HepG2 (cell line): ENCODE results near the gene ZBED1. TPM values are rescaled to one million over a fixed set of nuclear protein-coding genes. Genes with fewer than 3 reads are reported as not detected.

Experiments used
- ATAC-seq: fragments of 200-7000 bp; cut with Tn5 transposase; 3 replicates; pipeline ENCODE4 v1.9.1; 2020; ENCODE audit warnings: mild to moderate bottlenecking, moderate library complexity
- BruUV-seq: library from RNA; stranded (reverse); fragments of 400-500 nt; replicated peaks from 2 replicates; lab custom pipeline; 2021; lab: Mats Ljungman, UMichigan
- CTCF ChIA-PET: fragments of 300-600 bp; formaldehyde crosslinking; extraction: SDS; loops from one replicate; lab custom pipeline; 2021; ENCODE audit warnings: low total read pairs, inconsistent platforms, low intra/inter-chr PET ratio; lab: Yijun Ruan, JAX
- POLR2A ChIA-PET: fragments of 350-600 bp; sonication (Branson Sonifier 250); formaldehyde crosslinking; loops from one replicate; lab custom pipeline; 2020; ENCODE audit warnings: antibody characterized with exemption, inconsistent platforms; lab: Yijun Ruan, JAX
- DNase-seq: peaks from one replicate; pipeline ENCODE4 v3.0.0-alpha.2; 2015; ENCODE audit warnings: low spot score
- FAIRE-seq: peaks from 3 replicates; lab custom pipeline; 2011; peaks lifted over from hg19 to GRCh38; lab: Jason Lieb, UNC
- H2AFZ ChIP-seq: one replicate; pipeline ENCODE4 v1.6.1; 2011; ENCODE audit warnings: low read length, inconsistent platforms
- H3K27ac ChIP-seq: fragments of 300-600 bp; 3 replicates; pipeline ENCODE4 v1.8.0; 2011; ENCODE audit warnings: mixed run types, mild to moderate bottlenecking, mixed read lengths, low read length, inconsistent platforms; ENCODE audit not compliant: insufficient read depth; ENCODE audit errors: extremely low read length
- H3K27me3 ChIP-seq, 2 experiments: fragments of 200-600 bp in 1 of 2; 2 replicates in 1 of 2; 3 replicates in 1 of 2; pipeline versions ENCODE4 v1.6.0 to v1.8.0; 2011; ENCODE audit warnings: low read length in 2 of 2, mild to moderate bottlenecking in 2 of 2, moderate library complexity in 2 of 2, inconsistent platforms in 1 of 2; ENCODE audit not compliant: insufficient read depth in 2 of 2, control insufficient read depth in 1 of 2
- H3K36me3 ChIP-seq, 2 experiments: fragments of 200-600 bp in 1 of 2; replicated peaks in 1 of 2; 2 replicates in 1 of 2; 3 replicates in 1 of 2; pipeline versions ENCODE4 v1.5.1 to v1.8.0; 2011; ENCODE audit warnings: low read length in 2 of 2, inconsistent platforms in 1 of 2; ENCODE audit not compliant: insufficient read depth in 2 of 2, control insufficient read depth in 1 of 2
- H3K4me1 ChIP-seq: 2 replicates; pipeline ENCODE4 v1.5.1; 2012; ENCODE audit warnings: low read length, inconsistent platforms; ENCODE audit not compliant: insufficient read depth
- H3K4me2 ChIP-seq: 2 replicates; pipeline ENCODE4 v1.6.0; 2011; ENCODE audit warnings: low read depth, low read length, inconsistent platforms
- H3K4me3 ChIP-seq, 3 experiments: fragments of 200-600 bp in 1 of 3; sonication (generic), shearing (Covaris generic) in 1 of 3; replicated peaks in 1 of 3; 2 replicates each; pipeline ENCODE4 v1.5.1; 2011 to 2016; ENCODE audit warnings: low read length in 3 of 3, inconsistent platforms in 2 of 3, low read depth in 2 of 3, mild to moderate bottlenecking in 2 of 3, control low read depth in 1 of 3, mixed read lengths in 1 of 3; ENCODE audit not compliant: insufficient read depth in 1 of 3
- H3K79me2 ChIP-seq: one replicate; pipeline ENCODE4 v1.6.1; 2011; ENCODE audit warnings: low read length, inconsistent platforms; ENCODE audit not compliant: insufficient read depth
- H3K9ac ChIP-seq: 2 replicates; pipeline ENCODE4 v1.6.0; 2011; ENCODE audit warnings: mild to moderate bottlenecking, low read depth, low read length, inconsistent platforms; ENCODE audit not compliant: insufficient read depth
- H3K9me3 ChIP-seq: 2 replicates; pipeline ENCODE4 v1.5.1; 2012; ENCODE audit warnings: mild to moderate bottlenecking, low read length
- H4K20me1 ChIP-seq: 2 replicates; pipeline ENCODE4 v1.6.0; 2011; ENCODE audit warnings: inconsistent platforms, mild to moderate bottlenecking, low read length, moderate library complexity; ENCODE audit not compliant: insufficient read depth
- FOXA1 ChIP-seq, 2 experiments: fragments of 450-650 bp in 1 of 2; sonication (generic) in 1 of 2; formaldehyde crosslinking in 1 of 2; IDR thresholded peaks; 2 replicates each; pipeline versions ENCODE4 v1.4.0 to v1.6.1; 2016 to 2020; ENCODE audit warnings: missing genetic modification reagents in 1 of 2
- NAIF1 ChIP-seq: sonication (generic); formaldehyde crosslinking; IDR thresholded peaks from 2 replicates; pipeline ENCODE4 v1.5.0; 2020; ENCODE audit warnings: mild to moderate bottlenecking, missing genetic modification reagents, borderline replicate concordance
- SIX4 ChIP-seq: sonication (generic); formaldehyde crosslinking; IDR thresholded peaks from 2 replicates; pipeline ENCODE4 v1.4.0; 2020; ENCODE audit warnings: missing genetic modification reagents
- ZNF589 ChIP-seq: sonication (generic); formaldehyde crosslinking; conservative IDR thresholded peaks from 2 replicates; pipeline ENCODE4 v1.8.0; 2022; ENCODE audit warnings: mild to moderate bottlenecking, moderate library complexity, missing genetic modification reagents
- WGBS: methylation state at CpG from one replicate; pipeline ENCODE4 v1.1.6; 2017; ENCODE audit warnings: low lambda C conversion rate; 5-methylcytosine and 5-hydroxymethylcytosine counted together
- in situ Hi-C: cut with HindIII; loops from 2 replicates; pipeline ENCODE4 v1.10.0; 2017; ENCODE audit warnings: low pct_unique_long_range_greater_than_20kb; ENCODE audit not compliant: extremely low pct_ligation_motif_present
- intact Hi-C: fragments of 100-400 bp; cut with micrococcal nuclease; formaldehyde crosslinking; loops from one replicate; pipeline ENCODE4 v1.10.0; 2022; ENCODE audit not compliant: unreplicated experiment
- polyA plus RNA-seq, 8 experiments: library from polyadenylated mRNA; depleted of rRNA in 3 of 8; stranded (reverse) in 7 of 8; unstranded in 1 of 8; fragments of >200 nt; fragmentation: Illumina TruSeq in 4 of 8; extraction: Trizol in 4 of 8; gene quantifications; 2 replicates each; pipeline versions ENCODE4 v1.2.1 to v1.2.3, GENCODE V29; 2011 to 2016; ENCODE audit warnings: low read depth in 4 of 8, missing spikeins in 1 of 8, mixed read lengths in 1 of 8; ENCODE audit not compliant: insufficient read depth in 1 of 8
- total RNA-seq, 5 experiments: library from RNA; depleted of rRNA; stranded (reverse); fragments of >200 nt; fragmentation: Illumina TruSeq; extraction: Trizol; gene quantifications; 2 replicates each; pipeline ENCODE4 v1.2.3, GENCODE V29; 2016; ENCODE audit warnings: low read depth in 1 of 5

The ZBED1 gene
- total and polyA plus RNA-seq, 2 of the 13 experiments (the other 11 are each of a cell fraction or from before 2014, with no cell fraction given), result 20.0 to 29.8 TPM

- DNase-seq (no peak), ATAC-seq (peak; percentile 47; the same call in 2 of the 3 replicates), FAIRE-seq (no peak)
- H3K36me3 ChIP-seq, result no peaks in the 10 kb centered on the region
- no peak overlapping the region for H3K4me2 ChIP-seq
- ChIA-PET CTCF (no interaction called here), POLR2A (no interaction called here)
- H3K27me3 ChIP-seq, result peaks cover 0 to 4% of the 10 kb centered on the region in 2 experiments; a peak in 2 of 5 replicates
- no peak overlapping the region for H3K4me3 ChIP-seq
- peaks cover 11% of the 10 kb centered on the region for H3K4me1 ChIP-seq
- no peak overlapping the region for H3K9ac ChIP-seq
- TF ChIP-seq SIX4 (CRISPR knock-in tag) (no peak), ZNF589 (no peak)
- H3K27ac ChIP-seq, result no peak overlapping the region
- WGBS, result 30% methylated on average over 15 of the region's 15 CpGs
- BruUV-seq, result no TSS peak
- no peak overlapping the region for H2AFZ ChIP-seq
- H4K20me1 ChIP-seq, result no peaks in the 10 kb centered on the region
- no peaks in the 10 kb centered on the region for H3K9me3 ChIP-seq
- in situ Hi-C loops, result no loop called here
- intact Hi-C loops, result no loop called here
- H3K79me2 ChIP-seq, result no peaks in the 10 kb centered on the region
Observed at GRCh38 chrX:2538031-2538757, 37.4 kb upstream of the ZBED1 start.

DNA sequence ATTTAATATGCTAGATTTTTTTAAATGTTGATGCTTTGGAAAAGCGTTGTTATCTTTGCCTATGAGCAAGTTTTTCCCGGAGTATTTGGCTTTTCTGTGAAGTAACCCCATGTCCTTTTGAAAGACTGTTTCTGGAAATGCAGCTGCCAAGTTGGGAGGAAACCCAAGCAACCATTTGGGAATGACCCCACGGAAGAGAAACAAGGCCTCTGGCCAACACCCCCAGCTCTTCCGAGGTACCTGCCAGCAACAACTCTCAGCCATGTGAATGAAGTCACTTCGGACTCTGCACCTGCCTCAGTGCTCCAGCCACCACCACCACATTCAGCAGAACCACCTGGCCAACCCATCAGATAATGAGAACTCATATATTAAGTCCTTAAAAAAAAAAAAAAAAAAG is 36.2 kb upstream of the ZBED1 start:
- H3K27me3 ChIP-seq, result peaks cover 0 to 4% of the 10 kb centered on the region in 2 experiments; a peak in 2 of 5 replicates
- H3K4me3 ChIP-seq, result no peak overlapping the region
- BruUV-seq, result no TSS peak
- ATAC-seq (no peak), FAIRE-seq (no peak)
- no peaks in the 10 kb centered on the region for H3K9me3 ChIP-seq
- intact Hi-C loops, result no loop called here
- H3K4me1 ChIP-seq, result peaks cover 11% of the 10 kb centered on the region
- 15% methylated on average over 5 of the region's 5 CpGs for WGBS
- no peaks in the 10 kb centered on the region for H3K36me3 ChIP-seq
- no peaks in the 10 kb centered on the region for H3K79me2 ChIP-seq
- no peaks in the 10 kb centered on the region for H4K20me1 ChIP-seq
- in situ Hi-C loops, result no loop called here
- POLR2A ChIA-PET, result no interaction called here
- no peak for TF ChIP-seq NAIF1 (CRISPR knock-in tag)
- no peak for TF ChIP-seq FOXA1 (IDR thresholded peaks at IDR 0.05)
- no peak for TF ChIP-seq FOXA1 (CRISPR knock-in tag; IDR thresholded peaks at IDR 0.05)
- TF ChIP-seq, all 625 proteins: peak for 0
- no peak for DNase-seq
- H3K27ac ChIP-seq, result no peak overlapping the region
- H3K9ac ChIP-seq, result no peak overlapping the region
- H3K4me2 ChIP-seq, result no peak overlapping the region
- CTCF ChIA-PET, result no interaction called here
- H2AFZ ChIP-seq, result no peak overlapping the region
